K562 (cell line): Measurements from ENCODE around the gene UBE3D. TPM values are rescaled to one million over a fixed set of nuclear protein-coding genes. Genes with fewer than 3 reads are reported as not detected.

ENCODE experiments used
- ATAC-seq: fragments of 200-7000 bp; cut with Tn5 transposase; 3 replicates; pipeline ENCODE4 v1.9.1; 2020; ENCODE audit warnings: moderate library complexity
- BruUV-seq: library from RNA; stranded (reverse); fragments of 400-500 nt; replicated peaks from 2 replicates; lab custom pipeline; 2021; lab: Mats Ljungman, UMichigan
- CTCF ChIA-PET: fragments of 300-600 bp; formaldehyde crosslinking; extraction: SDS; loops from one replicate; lab custom pipeline; 2021; ENCODE audit warnings: low intra/inter-chr PET ratio; lab: Yijun Ruan, JAX
- POLR2A ChIA-PET: fragments of 300-600, 350-650 bp; sonication (Branson Sonifier 250); formaldehyde crosslinking; extraction: SDS; loops from one replicate; lab custom pipeline; 2021; ENCODE audit warnings: antibody characterized with exemption, inconsistent platforms; lab: Yijun Ruan, JAX
- DNase-seq, 4 experiments: peaks; one replicate each; pipeline versions ENCODE4 v3.0.0 to v3.0.0-alpha.2; 2011 to 2018; ENCODE audit warnings: low spot score in 3 of 4, mixed read lengths in 3 of 4; ENCODE audit errors: extremely low read depth in 1 of 4
- FAIRE-seq: peaks from 2 replicates; lab custom pipeline; 2011; peaks lifted over from hg19 to GRCh38; lab: Jason Lieb, UNC
- H2AFZ ChIP-seq: 2 replicates; pipeline ENCODE4 v1.6.0; 2011; ENCODE audit warnings: low read depth, low read length, control low read depth, inconsistent platforms
- H3K27ac ChIP-seq: fragments of 200-600 bp; 3 replicates; pipeline ENCODE4 v1.8.0; 2011; ENCODE audit warnings: low read depth, mild to moderate bottlenecking, control low read depth, inconsistent platforms, low read length, moderate library complexity, mixed read lengths; ENCODE audit errors: extremely low read depth
- H3K27me3 ChIP-seq, 2 experiments: fragments of 300-600 bp in 1 of 2; 2 replicates in 1 of 2; 3 replicates in 1 of 2; pipeline versions ENCODE4 v1.6.0 to v1.8.0; 2011; ENCODE audit warnings: inconsistent platforms in 2 of 2, low read length in 2 of 2, mild to moderate bottlenecking in 1 of 2, mixed read lengths in 1 of 2, moderate library complexity in 1 of 2; ENCODE audit not compliant: control insufficient read depth in 2 of 2, insufficient read depth in 2 of 2
- H3K36me3 ChIP-seq: fragments of 300-600 bp; 3 replicates; pipeline ENCODE4 v1.8.0; 2011; ENCODE audit warnings: mild to moderate bottlenecking, low read length, inconsistent platforms; ENCODE audit not compliant: control insufficient read depth, insufficient read depth
- H3K4me1 ChIP-seq, 2 experiments: fragments of 200-600 bp in 1 of 2; replicated peaks in 1 of 2; 2 replicates in 1 of 2; 3 replicates in 1 of 2; pipeline versions ENCODE4 v1.5.1 to v1.8.0; 2011; ENCODE audit warnings: inconsistent platforms in 2 of 2, low read length in 2 of 2, mild to moderate bottlenecking in 1 of 2, mixed read lengths in 1 of 2, moderate library complexity in 1 of 2; ENCODE audit not compliant: control insufficient read depth in 2 of 2, insufficient read depth in 2 of 2
- H3K4me2 ChIP-seq: 2 replicates; pipeline ENCODE4 v1.6.1; 2011; ENCODE audit warnings: low read length, control low read depth, inconsistent platforms, mixed read lengths; ENCODE audit not compliant: insufficient read depth
- H3K4me3 ChIP-seq: fragments of 200-600 bp; sonication (generic), shearing (Covaris generic); 2 replicates; pipeline ENCODE4 v1.5.1; 2016; ENCODE audit warnings: control low read depth, inconsistent platforms
- H3K79me2 ChIP-seq: fragments of 200-600 bp; 3 replicates; pipeline ENCODE4 v1.8.0; 2011; ENCODE audit warnings: low read length, inconsistent platforms; ENCODE audit not compliant: control insufficient read depth, insufficient read depth
- H3K9ac ChIP-seq, 2 experiments: 2 replicates each; pipeline versions ENCODE4 v1.6.0 to v1.6.1; 2011; ENCODE audit warnings: low read depth in 2 of 2, low read length in 2 of 2, control low read depth in 1 of 2, inconsistent platforms in 1 of 2, mild to moderate bottlenecking in 1 of 2, mixed read lengths in 1 of 2; ENCODE audit not compliant: insufficient read depth in 1 of 2
- H3K9me1 ChIP-seq: one replicate; pipeline ENCODE4 v1.6.0; 2011; ENCODE audit warnings: inconsistent platforms, mild to moderate bottlenecking, low read length, moderate library complexity; ENCODE audit not compliant: control insufficient read depth, insufficient read depth
- H3K9me3 ChIP-seq: replicated peaks from 2 replicates; pipeline ENCODE4 v1.5.1; 2011; ENCODE audit warnings: low read depth, low read length, inconsistent platforms; ENCODE audit not compliant: control insufficient read depth, insufficient read depth
- H4K20me1 ChIP-seq: replicated peaks from 2 replicates; pipeline ENCODE4 v1.6.1; 2011; ENCODE audit warnings: low read length, inconsistent platforms, mixed read lengths; ENCODE audit not compliant: control insufficient read depth, insufficient read depth
- ATF7 ChIP-seq: fragments of 450-650 bp; IDR thresholded peaks from 2 replicates; pipeline ENCODE4 v1.7.1; 2014; ENCODE audit warnings: mild to moderate bottlenecking, moderate library complexity
- BCL6 ChIP-seq: fragments of 250-450 bp; sonication (Bioruptor Pico); IDR thresholded peaks from 2 replicates; pipeline ENCODE4 v1.4.0; 2020
- CBFB ChIP-seq: sonication (generic); formaldehyde crosslinking; IDR thresholded peaks from 2 replicates; pipeline ENCODE4 v1.4.0; 2020; ENCODE audit warnings: mild to moderate bottlenecking, missing genetic modification reagents
- CBX1 ChIP-seq: sonication (generic); IDR thresholded peaks from 2 replicates; pipeline ENCODE4 v1.6.1; 2016; ENCODE audit warnings: antibody characterized with exemption, low read depth, mild to moderate bottlenecking
- FOXP1 ChIP-seq: sonication (generic); formaldehyde crosslinking; IDR thresholded peaks from 2 replicates; pipeline ENCODE4 v1.8.0; 2022; ENCODE audit warnings: mild to moderate bottlenecking, missing genetic modification reagents
- GTF2E2 ChIP-seq: fragments of 200-800 bp; sonication (Bioruptor generic); IDR thresholded peaks from 2 replicates; pipeline ENCODE4 v1.6.1; 2016; ENCODE audit warnings: missing genetic modification characterization, missing compliant biosample characterization
- KAT8 ChIP-seq: fragments of 450-650 bp; IDR thresholded peaks from 2 replicates; pipeline ENCODE4 v1.6.1; 2016; ENCODE audit warnings: low read depth, mild to moderate bottlenecking
- MYBL2 ChIP-seq, 2 experiments: fragments of 450-650 bp in 1 of 2; sonication (generic) in 1 of 2; formaldehyde crosslinking in 1 of 2; IDR thresholded peaks; 2 replicates each; pipeline versions ENCODE4 v1.6.1 to v1.8.1; 2017 to 2022; ENCODE audit warnings: borderline replicate concordance in 1 of 2, inconsistent platforms in 1 of 2, low read depth in 1 of 2, mild to moderate bottlenecking in 1 of 2, missing genetic modification reagents in 1 of 2, moderate library complexity in 1 of 2
- ZBTB11 ChIP-seq, 3 experiments: fragments of 200-800 bp in 1 of 3; fragments of 250-450 bp in 1 of 3; fragments of 450-650 bp in 1 of 3; sonication (Bioruptor Pico) in 1 of 3; sonication (Bioruptor generic) in 1 of 3; formaldehyde crosslinking in 1 of 3; IDR thresholded peaks; 2 replicates each; pipeline versions ENCODE4 v1.6.1 to v1.8.0; 2016 to 2022; ENCODE audit warnings: mild to moderate bottlenecking in 2 of 3, missing genetic modification characterization in 2 of 3, missing compliant biosample characterization in 1 of 3, moderate library complexity in 1 of 3
- ZNF143 ChIP-seq: sonication (generic); formaldehyde crosslinking; IDR thresholded peaks from 2 replicates; pipeline ENCODE4 v1.9.0; 2022; ENCODE audit warnings: mild to moderate bottlenecking, missing genetic modification reagents
- ZNF24 ChIP-seq: fragments of 450-650 bp; IDR thresholded peaks from 2 replicates; pipeline ENCODE4 v1.6.1; 2016
- ZNF274 ChIP-seq: IDR thresholded peaks from 2 replicates; pipeline ENCODE4 v1.6.1; 2011; ENCODE audit warnings: low read depth, mild to moderate bottlenecking, low read length, moderate library complexity, borderline replicate concordance
- ZNF324 ChIP-seq: fragments of 250-450 bp; sonication (Bioruptor Pico); IDR thresholded peaks from 2 replicates; pipeline ENCODE4 v1.4.0; 2020; ENCODE audit warnings: mild to moderate bottlenecking
- ZNF408 ChIP-seq: fragments of 250-450 bp; sonication (Bioruptor Pico); IDR thresholded peaks from 2 replicates; pipeline ENCODE4 v1.4.0; 2020; ENCODE audit warnings: low read depth, mild to moderate bottlenecking, moderate library complexity
- ZNF445 ChIP-seq: fragments of 250-450 bp; sonication (Bioruptor Pico); IDR thresholded peaks from 2 replicates; pipeline ENCODE4 v1.4.0; 2020; ENCODE audit warnings: low read depth, mild to moderate bottlenecking, moderate library complexity
- ZNF668 ChIP-seq: fragments of 250-450 bp; sonication (Bioruptor Pico); IDR thresholded peaks from 2 replicates; pipeline ENCODE4 v1.8.0; 2022; ENCODE audit warnings: mild to moderate bottlenecking, inconsistent platforms
- in situ Hi-C: fragments of 300-500 bp; cut with MboI; formaldehyde crosslinking; loops from 4 replicates; pipeline ENCODE4 v1.15.0; 2018; ENCODE audit warnings: inconsistent platforms, mixed read lengths
- intact Hi-C: fragments of 100-400 bp; cut with micrococcal nuclease; formaldehyde crosslinking; loops from 2 replicates; pipeline ENCODE4 v1.14.2; 2022
- polyA plus RNA-seq, 8 experiments: library from polyadenylated mRNA; depleted of rRNA in 4 of 8; stranded (reverse) in 5 of 8; unstranded in 3 of 8; fragments of >200 nt; fragmentation: Nextera tagmentation in 2 of 8; fragmentation: Illumina TruSeq in 1 of 8; extraction: Ambion mirVana in 2 of 8; extraction: Trizol in 1 of 8; gene quantifications; 2 replicates each; pipeline versions ENCODE4 v1.2.1 to v1.2.3, GENCODE V29; 2011 to 2014; ENCODE audit warnings: inconsistent platforms in 1 of 8, missing spikeins in 1 of 8
- total RNA-seq, 7 experiments: library from RNA; depleted of rRNA in 6 of 7; stranded (reverse); fragments of >200 nt in 6 of 7; fragmentation: Illumina TruSeq in 2 of 7; extraction: Trizol in 2 of 7; gene quantifications; 2 replicates each; pipeline versions ENCODE4 v1.2.1 to v1.2.3, GENCODE V29; 2011 to 2021; ENCODE audit warnings: low replicate concordance in 1 of 7

UBE3D gene
- total and polyA plus RNA-seq, 9 of the 15 experiments (the other 6 are each of a cell fraction or from before 2014, with no cell fraction given): 9.4 to 17.6 (median 11.9) TPM

GRCh38 chr6:82989736-82990290, 75.8 kb downstream of the UBE3D start:
- Histone ChIP-seq H3K4me3 (no peak overlapping the region), H2AFZ (no peak overlapping the region), H3K9me3 (no peaks in the 10 kb centered on the region), H4K20me1 (no peaks in the 10 kb centered on the region), H3K4me2 (no peak overlapping the region), H3K4me1 (peaks cover 0 to 18% of the 10 kb centered on the region in 2 experiments; a peak in 4 of 5 replicates), H3K27ac (peak overlapping the region; percentile 15; the same call in 1 of the 3 replicates), H3K27me3 (no peaks in the 10 kb centered on the region), H3K9me1 (no peaks in the 10 kb centered on the region), H3K79me2 (no peaks in the 10 kb centered on the region), H3K9ac (no peak overlapping the region), H3K36me3 (no peaks in the 10 kb centered on the region)
- POLR2A ChIA-PET: interaction anchor here (0.8 to 1.4 kb wide), 4 partner anchors 9 to 69 kb away, joined by 3 to 7 read pairs (median 4); no protein-coding TSS in a partner anchor
- in situ Hi-C loops (no loop called here), intact Hi-C loops (no loop called here)
- TF ChIP-seq ZNF324: no peak
- no peak for TF ChIP-seq FOXP1 (CRISPR knock-in tag)
- no peak for TF ChIP-seq ZNF668
- no peak for TF ChIP-seq ZNF274
- TF ChIP-seq GTF2E2 (tag): no peak
- no peak for TF ChIP-seq ZNF408 (CRISPR knock-in tag)
- no peak for TF ChIP-seq CBFB (CRISPR knock-in tag)
- no peak for TF ChIP-seq ZNF143 (CRISPR knock-in tag)
- TF ChIP-seq KAT8: no peak
- no peak for TF ChIP-seq CBX1
- TF ChIP-seq ATF7: no peak
- TF ChIP-seq BCL6 (CRISPR knock-in tag): no peak
- no peak for TF ChIP-seq ZBTB11 (CRISPR knock-in tag; IDR thresholded peaks at IDR 0.05)
- no peak for TF ChIP-seq ZNF445 (CRISPR knock-in tag)
- TF ChIP-seq MYBL2 (IDR thresholded peaks at IDR 0.05; ENCODE audit: low read depth): no peak
- TF ChIP-seq MYBL2 (CRISPR knock-in tag; IDR thresholded peaks at IDR 0.05; ENCODE audit: borderline replicate concordance): no peak
- TF ChIP-seq ZNF24: no peak
- peak; percentile 11 for FAIRE-seq
- no peak for DNase-seq
- BruUV-seq: no TSS peak
- CTCF ChIA-PET: no interaction called here
- ATAC-seq: no peak; the same call in 2 of the 3 replicates
